Neural progenitor cell (in vitro differentiated cells): ENCODE data around the gene IGFBP7. TPM values are rescaled to one million over a fixed set of nuclear protein-coding genes. Genes with fewer than 3 reads are reported as not detected.

Source experiments
- DNase-seq: peaks from one replicate; pipeline ENCODE4 v3.0.0-alpha.2; 2016; ENCODE audit warnings: low spot score
- H2AFZ ChIP-seq: fragments of 200-600 bp; sonication (generic); replicated peaks from 2 replicates; pipeline ENCODE4 v1.6.1; 2016; ENCODE audit warnings: antibody characterized with exemption
- H3F3A ChIP-seq: fragments of 200-600 bp; sonication (generic); 2 replicates; pipeline ENCODE4 v1.6.1; 2016; ENCODE audit warnings: antibody characterized with exemption, low read depth
- H3K27ac ChIP-seq: fragments of 200-600 bp; sonication (generic); 2 replicates; pipeline ENCODE4 v1.5.1; 2016; ENCODE audit warnings: mild to moderate bottlenecking
- H3K27me3 ChIP-seq: fragments of 200-600 bp; sonication (generic); 2 replicates; pipeline ENCODE4 v1.6.1; 2016; ENCODE audit warnings: mild to moderate bottlenecking, moderate library complexity
- H3K36me3 ChIP-seq: fragments of 200-600 bp; sonication (generic); 2 replicates; pipeline ENCODE4 v1.5.1; 2016
- H3K4me1 ChIP-seq: fragments of 200-600 bp; sonication (generic); 2 replicates; pipeline ENCODE4 v1.6.1; 2016; ENCODE audit warnings: mixed run types
- H3K4me2 ChIP-seq: fragments of 200-600 bp; sonication (generic); 2 replicates; pipeline ENCODE4 v1.6.1; 2016
- H3K4me3 ChIP-seq: fragments of 200-600 bp; sonication (generic); 2 replicates; pipeline ENCODE4 v1.5.1; 2016
- H3K79me2 ChIP-seq: fragments of 200-600 bp; sonication (generic); 2 replicates; pipeline ENCODE4 v1.6.1; 2016; ENCODE audit warnings: low read depth
- H3K9ac ChIP-seq: fragments of 200-600 bp; sonication (generic); 2 replicates; pipeline ENCODE4 v1.6.1; 2016
- H3K9me3 ChIP-seq: fragments of 200-600 bp; sonication (generic); 2 replicates; pipeline ENCODE4 v1.5.1; 2016; ENCODE audit warnings: low read depth
- H4K20me1 ChIP-seq: fragments of 200-600 bp; sonication (generic); 2 replicates; pipeline ENCODE4 v1.6.1; 2016; ENCODE audit warnings: low read depth
- H3K27ac Mint-ChIP-seq: 3 replicates; pipeline ENCODE4 v1.8.0; 2021; ENCODE audit warnings: mixed read lengths
- H3K27me3 Mint-ChIP-seq: 2 replicates; pipeline ENCODE4 v1.8.0; 2022; ENCODE audit warnings: low read depth, mild to moderate bottlenecking, inconsistent platforms, moderate library complexity, mixed read lengths; ENCODE audit not compliant: insufficient read depth
- H3K36me3 Mint-ChIP-seq: 3 replicates; pipeline ENCODE4 v1.8.0; 2021; ENCODE audit warnings: mixed read lengths
- H3K4me1 Mint-ChIP-seq: 3 replicates; pipeline ENCODE4 v1.8.0; 2021; ENCODE audit warnings: mixed read lengths
- H3K4me3 Mint-ChIP-seq: 3 replicates; pipeline ENCODE4 v1.8.0; 2021; ENCODE audit warnings: mild to moderate bottlenecking, moderate library complexity, mixed read lengths
- H3K9me3 Mint-ChIP-seq: 3 replicates; pipeline ENCODE4 v1.8.0; 2020; ENCODE audit warnings: mixed read lengths
- EZH2 ChIP-seq: fragments of 200-600 bp; sonication (generic); IDR thresholded peaks from 2 replicates; pipeline ENCODE4 v1.6.1; 2017; ENCODE audit warnings: antibody characterized with exemption, mild to moderate bottlenecking, moderate library complexity
- EZH2phosphoT487 ChIP-seq: fragments of 200-600 bp; sonication (generic); IDR thresholded peaks from 2 replicates; pipeline ENCODE4 v1.6.1; 2017; ENCODE audit warnings: antibody characterized with exemption
- total RNA-seq: library from RNA; depleted of rRNA; stranded (reverse); fragments of >200 nt; gene quantifications from 2 replicates; pipeline ENCODE4 v1.2.3, GENCODE V29; 2015; ENCODE audit warnings: low replicate concordance
- TF ChIP-seq, protein P1 (sequence below): fragments of 200-600 bp; sonication (generic); IDR thresholded peaks from 2 replicates; pipeline ENCODE4 v1.5.1; 2017; ENCODE audit warnings: antibody characterized with exemption, mild to moderate bottlenecking

IGFBP7 gene
- total RNA-seq, 1 donor from 2014 or later: 0.86 TPM

DNA sequence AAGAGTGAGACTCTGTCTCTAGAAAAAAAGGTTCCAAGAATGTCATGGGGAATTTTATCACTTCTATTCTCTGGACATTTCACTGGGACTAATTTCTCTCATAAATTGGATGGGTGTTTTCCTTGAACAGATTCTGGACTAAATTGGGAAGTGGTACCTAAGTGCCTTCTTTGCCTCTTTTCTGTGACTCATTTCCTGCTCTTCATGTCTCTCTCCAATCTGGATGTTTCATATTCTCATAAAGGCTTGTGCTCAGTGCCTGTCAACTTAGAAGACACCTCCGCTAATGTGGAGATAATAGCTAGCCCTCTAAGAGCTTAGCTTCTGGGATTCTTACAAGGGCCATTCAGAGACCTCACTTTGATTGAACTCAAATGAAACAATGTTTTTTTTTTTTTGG, 38.0 kb upstream of the IGFBP7 start:
- Mint-ChIP-seq H3K9me3 (no peaks in the 10 kb centered on the region), H3K27me3 (peaks cover 2% of the 10 kb centered on the region), H3K27ac (no peak overlapping the region), H3K4me3 (no peak overlapping the region), H3K36me3 (peaks cover 4% of the 10 kb centered on the region), H3K4me1 (peaks cover under 1% of the 10 kb centered on the region)
- TF ChIP-seq EZH2phosphoT487 (no peak), EZH2 (no peak)
- Histone ChIP-seq H4K20me1 (no peaks in the 10 kb centered on the region), H3K27me3 (peaks cover 4% of the 10 kb centered on the region), H3K4me1 (no peaks in the 10 kb centered on the region), H3K79me2 (no peaks in the 10 kb centered on the region), H3F3A (no peaks in the 10 kb centered on the region), H3K9ac (no peak overlapping the region), H3K9me3 (no peaks in the 10 kb centered on the region), H3K4me2 (no peak overlapping the region), H3K36me3 (no peaks in the 10 kb centered on the region), H2AFZ (no peak overlapping the region), H3K27ac (no peak overlapping the region), H3K4me3 (no peak overlapping the region)
- no peak for DNase-seq

DNA sequence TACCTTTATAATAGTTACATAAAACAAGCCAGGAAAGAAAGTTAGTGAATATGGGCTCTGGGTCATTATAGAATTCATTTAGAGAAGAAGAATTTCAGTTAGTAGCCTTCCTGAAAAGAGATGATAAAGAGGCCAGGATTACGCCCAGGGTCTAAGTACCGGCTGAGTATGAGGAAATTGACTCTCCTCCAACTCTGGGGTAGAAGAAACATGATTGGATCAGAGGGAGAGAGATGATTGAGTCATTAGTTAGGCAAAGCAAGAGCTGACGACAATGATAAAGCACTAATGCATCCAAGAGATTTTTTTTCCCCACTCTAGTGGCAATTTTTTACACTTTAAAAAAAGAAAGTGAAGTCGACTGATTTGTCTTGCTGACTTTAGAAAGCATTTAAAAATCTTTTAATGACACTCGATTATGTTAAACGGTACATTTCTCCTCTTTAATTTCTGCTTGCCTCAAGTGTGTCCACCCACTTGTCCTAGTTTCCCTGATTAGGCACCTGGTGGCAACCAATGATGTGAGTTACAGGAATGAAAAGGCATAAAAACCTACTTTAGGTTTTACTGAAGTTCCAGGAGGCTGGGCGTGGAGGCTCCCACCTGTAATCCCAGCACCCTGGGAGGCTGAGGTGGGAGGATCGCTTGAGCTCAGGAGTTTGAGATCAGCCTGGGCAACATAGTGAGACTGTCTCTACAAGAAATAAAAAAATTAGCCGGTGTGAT, 37.3 kb upstream of the IGFBP7 start:
- Mint-ChIP-seq H3K9me3 (no peaks in the 10 kb centered on the region), H3K4me3 (no peak overlapping the region), H3K27me3 (peaks cover 2% of the 10 kb centered on the region), H3K36me3 (peaks cover 4% of the 10 kb centered on the region), H3K27ac (no peak overlapping the region), H3K4me1 (no peaks in the 10 kb centered on the region)
- Histone ChIP-seq H3K4me3 (no peak overlapping the region), H3K27me3 (peaks cover 4% of the 10 kb centered on the region), H2AFZ (no peak overlapping the region), H3K4me2 (no peak overlapping the region), H3K36me3 (no peaks in the 10 kb centered on the region), H3F3A (no peaks in the 10 kb centered on the region), H4K20me1 (no peaks in the 10 kb centered on the region), H3K9me3 (no peaks in the 10 kb centered on the region), H3K4me1 (no peaks in the 10 kb centered on the region), H3K9ac (no peak overlapping the region), H3K27ac (no peak overlapping the region), H3K79me2 (no peaks in the 10 kb centered on the region)
- no peak for DNase-seq
- TF ChIP-seq EZH2: no peak
- no peak for TF ChIP-seq EZH2phosphoT487
- TF ChIP-seq, protein P1, sequence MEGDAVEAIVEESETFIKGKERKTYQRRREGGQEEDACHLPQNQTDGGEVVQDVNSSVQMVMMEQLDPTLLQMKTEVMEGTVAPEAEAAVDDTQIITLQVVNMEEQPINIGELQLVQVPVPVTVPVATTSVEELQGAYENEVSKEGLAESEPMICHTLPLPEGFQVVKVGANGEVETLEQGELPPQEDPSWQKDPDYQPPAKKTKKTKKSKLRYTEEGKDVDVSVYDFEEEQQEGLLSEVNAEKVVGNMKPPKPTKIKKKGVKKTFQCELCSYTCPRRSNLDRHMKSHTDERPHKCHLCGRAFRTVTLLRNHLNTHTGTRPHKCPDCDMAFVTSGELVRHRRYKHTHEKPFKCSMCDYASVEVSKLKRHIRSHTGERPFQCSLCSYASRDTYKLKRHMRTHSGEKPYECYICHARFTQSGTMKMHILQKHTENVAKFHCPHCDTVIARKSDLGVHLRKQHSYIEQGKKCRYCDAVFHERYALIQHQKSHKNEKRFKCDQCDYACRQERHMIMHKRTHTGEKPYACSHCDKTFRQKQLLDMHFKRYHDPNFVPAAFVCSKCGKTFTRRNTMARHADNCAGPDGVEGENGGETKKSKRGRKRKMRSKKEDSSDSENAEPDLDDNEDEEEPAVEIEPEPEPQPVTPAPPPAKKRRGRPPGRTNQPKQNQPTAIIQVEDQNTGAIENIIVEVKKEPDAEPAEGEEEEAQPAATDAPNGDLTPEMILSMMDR: no peak

DNA sequence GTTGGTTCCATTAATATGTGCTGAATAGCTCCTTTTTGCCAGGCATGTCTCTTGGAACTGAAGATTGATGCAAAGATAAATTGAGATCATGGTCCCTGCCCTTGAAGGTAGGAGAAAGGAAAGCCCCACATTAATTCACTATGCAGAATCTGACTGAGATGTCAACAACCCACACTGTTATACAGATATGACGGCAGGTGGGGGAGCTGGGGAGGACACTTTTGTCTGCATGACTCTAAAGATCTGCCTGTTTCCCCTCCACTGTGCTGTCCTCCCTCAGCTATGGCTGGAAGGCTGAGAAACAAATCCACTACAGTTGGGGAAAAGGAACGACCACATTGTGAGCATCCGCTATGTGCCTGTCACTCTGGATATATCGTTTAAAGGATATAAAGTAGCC, 36.3 kb upstream of the IGFBP7 start:
- H3K27me3 Mint-ChIP-seq: no peaks in the 10 kb centered on the region
- TF ChIP-seq EZH2 (no peak), EZH2phosphoT487 (no peak)
- TF ChIP-seq, protein P1: no peak
- peaks cover 3% of the 10 kb centered on the region for H3K9me3 Mint-ChIP-seq
- H3K27ac Mint-ChIP-seq: no peak overlapping the region
- H3K36me3 Mint-ChIP-seq: no peaks in the 10 kb centered on the region
- H3F3A ChIP-seq: no peaks in the 10 kb centered on the region
- no peak overlapping the region for H3K4me3 ChIP-seq
- no peaks in the 10 kb centered on the region for H3K9me3 ChIP-seq
- no peaks in the 10 kb centered on the region for H3K4me1 Mint-ChIP-seq
- H3K27ac ChIP-seq: no peak overlapping the region
- no peaks in the 10 kb centered on the region for H3K36me3 ChIP-seq
- no peak overlapping the region for H3K4me2 ChIP-seq
- no peak overlapping the region for H3K9ac ChIP-seq
- no peaks in the 10 kb centered on the region for H4K20me1 ChIP-seq
- H2AFZ ChIP-seq: no peak overlapping the region
- peaks cover 4% of the 10 kb centered on the region for H3K27me3 ChIP-seq
- H3K79me2 ChIP-seq: no peaks in the 10 kb centered on the region
- no peaks in the 10 kb centered on the region for H3K4me1 ChIP-seq
- H3K4me3 Mint-ChIP-seq: no peak overlapping the region
- no peak for DNase-seq

DNA sequence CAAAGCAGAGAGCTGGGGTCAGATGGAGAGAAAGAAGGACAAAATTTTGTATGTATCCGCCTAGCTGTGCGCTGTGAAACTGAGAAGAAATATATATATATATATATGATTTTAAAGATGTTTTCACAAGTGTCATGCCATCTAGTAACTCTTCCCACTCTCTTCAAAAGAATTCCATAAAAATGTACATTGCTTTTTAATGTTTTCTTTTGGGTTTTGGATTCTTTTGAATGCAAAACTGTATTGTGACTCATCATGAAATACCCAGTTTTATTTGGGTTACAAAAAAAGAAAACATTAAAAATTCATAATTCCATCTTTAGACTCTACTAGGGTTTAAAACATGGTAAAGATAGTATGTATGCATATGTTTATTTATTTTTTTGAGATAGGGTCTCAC, 34.3 kb upstream of the IGFBP7 start:
- TF ChIP-seq, protein P1: no peak
- TF ChIP-seq EZH2phosphoT487 (no peak), EZH2 (no peak)
- no peaks in the 10 kb centered on the region for H3K36me3 ChIP-seq
- Mint-ChIP-seq H3K27ac (no peak overlapping the region), H3K27me3 (no peaks in the 10 kb centered on the region), H3K4me3 (no peak overlapping the region), H3K4me1 (no peaks in the 10 kb centered on the region), H3K36me3 (no peaks in the 10 kb centered on the region), H3K9me3 (peaks cover 3% of the 10 kb centered on the region)
- peaks cover 4% of the 10 kb centered on the region for H3K27me3 ChIP-seq
- H3K4me1 ChIP-seq: no peaks in the 10 kb centered on the region
- no peak overlapping the region for H3K27ac ChIP-seq
- H3K9me3 ChIP-seq: no peaks in the 10 kb centered on the region
- H3F3A ChIP-seq: no peaks in the 10 kb centered on the region
- H3K79me2 ChIP-seq: no peaks in the 10 kb centered on the region
- no peaks in the 10 kb centered on the region for H4K20me1 ChIP-seq
- no peak for DNase-seq
- H3K4me2 ChIP-seq: no peak overlapping the region
- H3K9ac ChIP-seq: no peak overlapping the region
- no peak overlapping the region for H3K4me3 ChIP-seq
- no peak overlapping the region for H2AFZ ChIP-seq
